ENCODE data around the gene CCDC86. TPM values are rescaled to one million over a fixed set of nuclear protein-coding genes. Genes with fewer than 3 reads are reported as not detected.

Gene CCDC86
- total RNA-seq, 4 donors from 2014 or later = 7.4 to 23.0 (median 8.3) TPM

- intact Hi-C loops (cut with DNase I; ENCODE audit: low total_unique reads) = no loop called here
- no peak overlapping the region for H3K4me3 ChIP-seq
These were observed 15.7 kb downstream of the CCDC86 start for GRCh38 chr11:60857378-60858232.

DNA sequence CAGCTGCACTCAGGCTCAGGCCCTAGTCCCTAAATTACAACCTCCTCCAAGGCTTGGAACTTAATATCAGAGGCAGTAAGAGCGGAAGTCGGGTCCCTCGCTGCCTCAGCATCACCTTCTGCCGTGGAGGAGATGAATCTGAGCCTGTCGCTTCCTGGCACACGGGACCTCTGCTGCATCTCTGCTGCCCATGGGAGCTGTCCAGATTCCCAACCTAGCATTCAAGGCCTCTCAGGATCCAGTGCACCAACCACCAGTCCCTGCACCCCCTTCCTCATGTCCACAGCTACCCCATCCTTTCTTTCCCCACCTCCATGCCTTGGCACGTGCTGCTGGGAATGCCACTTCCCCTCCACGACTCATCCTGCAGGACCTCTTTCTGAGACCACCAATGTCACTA lies 16.3 kb downstream of the CCDC86 start:
- H3K27me3 ChIP-seq = no peaks in the 10 kb centered on the region
- no peaks in the 10 kb centered on the region for H3K9me3 ChIP-seq
- H3K27ac ChIP-seq = no peak overlapping the region
- H3K36me3 ChIP-seq = no peaks in the 10 kb centered on the region
- no peak for DNase-seq
- no peak overlapping the region for H3K4me3 ChIP-seq
- TF ChIP-seq, protein P1, sequence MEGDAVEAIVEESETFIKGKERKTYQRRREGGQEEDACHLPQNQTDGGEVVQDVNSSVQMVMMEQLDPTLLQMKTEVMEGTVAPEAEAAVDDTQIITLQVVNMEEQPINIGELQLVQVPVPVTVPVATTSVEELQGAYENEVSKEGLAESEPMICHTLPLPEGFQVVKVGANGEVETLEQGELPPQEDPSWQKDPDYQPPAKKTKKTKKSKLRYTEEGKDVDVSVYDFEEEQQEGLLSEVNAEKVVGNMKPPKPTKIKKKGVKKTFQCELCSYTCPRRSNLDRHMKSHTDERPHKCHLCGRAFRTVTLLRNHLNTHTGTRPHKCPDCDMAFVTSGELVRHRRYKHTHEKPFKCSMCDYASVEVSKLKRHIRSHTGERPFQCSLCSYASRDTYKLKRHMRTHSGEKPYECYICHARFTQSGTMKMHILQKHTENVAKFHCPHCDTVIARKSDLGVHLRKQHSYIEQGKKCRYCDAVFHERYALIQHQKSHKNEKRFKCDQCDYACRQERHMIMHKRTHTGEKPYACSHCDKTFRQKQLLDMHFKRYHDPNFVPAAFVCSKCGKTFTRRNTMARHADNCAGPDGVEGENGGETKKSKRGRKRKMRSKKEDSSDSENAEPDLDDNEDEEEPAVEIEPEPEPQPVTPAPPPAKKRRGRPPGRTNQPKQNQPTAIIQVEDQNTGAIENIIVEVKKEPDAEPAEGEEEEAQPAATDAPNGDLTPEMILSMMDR (IDR thresholded peaks at IDR 0.05) = no peak
- TF ChIP-seq POLR2A (IDR thresholded peaks at IDR 0.05) = no peak
- H3K4me1 ChIP-seq = no peaks in the 10 kb centered on the region
- intact Hi-C loops (cut with DNase I; ENCODE audit: low total_unique reads) = no loop called here

More at GRCh38 chr11:60857378-60858232, 15.7 kb downstream of the CCDC86 start:
- H3K36me3 ChIP-seq = no peaks in the 10 kb centered on the region
- H3K9me3 ChIP-seq = no peaks in the 10 kb centered on the region
- TF ChIP-seq, protein P1 (IDR thresholded peaks at IDR 0.05) = no peak
- no peak for TF ChIP-seq POLR2A (IDR thresholded peaks at IDR 0.05)
- no peak for DNase-seq
- H3K27ac ChIP-seq = no peak overlapping the region
- no peaks in the 10 kb centered on the region for H3K27me3 ChIP-seq
- no peaks in the 10 kb centered on the region for H3K4me1 ChIP-seq

GRCh38 chr11:60858731-60859464 lies 17.0 kb downstream of the CCDC86 start:
- H3K27ac ChIP-seq = no peak overlapping the region
- H3K4me1 ChIP-seq = no peaks in the 10 kb centered on the region
- intact Hi-C loops (cut with DNase I; ENCODE audit: low total_unique reads) = no loop called here
- H3K9me3 ChIP-seq = no peaks in the 10 kb centered on the region
- no peak for DNase-seq
- no peak overlapping the region for H3K4me3 ChIP-seq
- H3K36me3 ChIP-seq = no peaks in the 10 kb centered on the region
- TF ChIP-seq POLR2A (IDR thresholded peaks at IDR 0.05) = no peak
- TF ChIP-seq, protein P1 (IDR thresholded peaks at IDR 0.05) = no peak
- H3K27me3 ChIP-seq = no peaks in the 10 kb centered on the region

- TF ChIP-seq, protein P1 (IDR thresholded peaks at IDR 0.05) = no peak
- TF ChIP-seq POLR2A (IDR thresholded peaks at IDR 0.05) = no peak
- Histone ChIP-seq H3K9me3 (no peaks in the 10 kb centered on the region), H3K36me3 (no peaks in the 10 kb centered on the region), H3K27ac (no peak overlapping the region), H3K27me3 (no peaks in the 10 kb centered on the region), H3K4me1 (no peaks in the 10 kb centered on the region), H3K4me3 (no peak overlapping the region)
- no peak for DNase-seq
- intact Hi-C loops (cut with DNase I; ENCODE audit: low total_unique reads) = no loop called here
These were observed 17.8 kb downstream of the CCDC86 start for GRCh38 chr11:60859616-60860250.

Measured in uterus (tissue), 4 donors.